Activated B cell treated with CpG ODN at 0.5 μM for 24 hours (primary cell): ENCODE data around the gene FMOD. TPM values are rescaled to one million over a fixed set of nuclear protein-coding genes. Genes with fewer than 3 reads are reported as not detected.
A peak's percentile ranks its signal among the peaks of the same experiment; 100 is the strongest.

ENCODE experiments used
- ATAC-seq: fragments of 200-7000 bp; cut with Tn5 transposase; one replicate; pipeline ENCODE4 v1.10.0; 2021; ENCODE audit warnings: low read depth, mild to moderate bottlenecking, moderate library complexity
- CTCF ChIA-PET: fragments of 350-600 bp; sonication (Branson Sonifier 250); formaldehyde crosslinking; loops from one replicate; lab custom pipeline; 2021; ENCODE audit warnings: antibody characterized with exemption; lab: Charles Lee
- POLR2A ChIA-PET: fragments of 350-600 bp; sonication (Branson Sonifier 250); formaldehyde crosslinking; loops from one replicate; lab custom pipeline; 2021; ENCODE audit warnings: antibody characterized with exemption; lab: Charles Lee
- DNase-seq: peaks from one replicate; pipeline ENCODE4 v3.0.0; 2022
- H3K27ac Mint-ChIP-seq: one replicate; pipeline ENCODE4 v1.8.0; 2020; ENCODE audit warnings: mixed read lengths
- H3K27me3 Mint-ChIP-seq: one replicate; pipeline ENCODE4 v1.8.0; 2021; ENCODE audit warnings: mixed read lengths
- H3K36me3 Mint-ChIP-seq: one replicate; pipeline ENCODE4 v1.8.0; 2021; ENCODE audit warnings: low read depth, mixed read lengths
- H3K4me1 Mint-ChIP-seq: one replicate; pipeline ENCODE4 v1.8.0; 2021; ENCODE audit warnings: mixed read lengths
- H3K4me3 Mint-ChIP-seq: one replicate; pipeline ENCODE4 v1.8.0; 2020; ENCODE audit warnings: mild to moderate bottlenecking, mixed read lengths
- H3K9me3 Mint-ChIP-seq: one replicate; pipeline ENCODE4 v1.8.0; 2020; ENCODE audit warnings: mixed read lengths
- intact Hi-C: fragments of 100-400 bp; cut with micrococcal nuclease; formaldehyde crosslinking; loops from one replicate; pipeline ENCODE4 v1.15.1; 2024
- total RNA-seq: library from RNA; stranded (reverse); gene quantifications from 2 replicates; pipeline ENCODE4 v1.2.3, GENCODE V29; 2022
- TF ChIP-seq, protein P1 (sequence below): fragments of 200-600 bp; IDR thresholded peaks from one replicate; pipeline ENCODE4 v1.8.0; 2022; ENCODE audit warnings: antibody characterized with exemption, mild to moderate bottlenecking

The FMOD gene
- total RNA-seq, 1 donor from 2014 or later = not detected

DNA sequence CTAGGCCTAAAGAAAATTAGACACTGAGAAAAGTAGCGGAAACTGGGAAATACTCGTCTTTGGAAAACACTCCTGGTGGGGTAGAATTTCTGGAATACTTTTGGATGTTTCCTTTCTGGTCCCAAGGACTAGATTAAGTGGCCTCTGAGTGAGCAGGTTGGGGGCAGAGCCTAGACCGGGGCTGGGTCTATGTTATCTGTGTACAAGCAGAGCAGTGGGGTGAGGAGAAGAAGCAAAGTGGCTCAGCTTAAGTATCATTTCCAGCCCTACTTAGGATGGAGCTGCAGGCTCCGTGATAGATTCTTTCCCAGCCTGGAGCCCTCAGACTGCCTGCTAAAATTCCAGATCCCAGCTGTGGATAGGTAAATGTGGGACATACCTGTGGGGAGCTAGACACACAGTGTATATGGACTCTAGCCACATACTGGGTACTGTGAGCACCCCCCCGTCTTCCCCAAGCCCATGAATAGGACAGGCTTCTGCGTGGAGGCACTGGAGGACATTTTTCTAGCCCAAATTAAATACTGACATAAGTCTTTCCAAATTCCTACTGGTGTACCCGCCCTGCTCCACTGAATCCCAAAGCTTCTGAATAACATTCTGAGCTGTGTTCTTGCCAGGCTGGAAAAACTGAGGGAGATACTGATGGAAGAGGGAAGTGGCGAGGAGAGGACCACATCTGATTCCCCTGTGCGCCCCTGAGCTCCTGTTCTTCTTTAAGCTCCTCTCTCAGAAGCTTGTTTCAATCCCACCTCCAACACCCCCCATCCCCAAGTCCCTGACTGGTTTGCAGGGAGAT is 6.8 kb downstream of the FMOD start:
- Mint-ChIP-seq H3K9me3 (no peaks in the 10 kb centered on the region), H3K36me3 (no peaks in the 10 kb centered on the region), H3K4me1 (peaks cover 11% of the 10 kb centered on the region), H3K4me3 (no peak overlapping the region), H3K27me3 (peaks cover 17% of the 10 kb centered on the region), H3K27ac (no peak overlapping the region)
- TF ChIP-seq, protein P1, sequence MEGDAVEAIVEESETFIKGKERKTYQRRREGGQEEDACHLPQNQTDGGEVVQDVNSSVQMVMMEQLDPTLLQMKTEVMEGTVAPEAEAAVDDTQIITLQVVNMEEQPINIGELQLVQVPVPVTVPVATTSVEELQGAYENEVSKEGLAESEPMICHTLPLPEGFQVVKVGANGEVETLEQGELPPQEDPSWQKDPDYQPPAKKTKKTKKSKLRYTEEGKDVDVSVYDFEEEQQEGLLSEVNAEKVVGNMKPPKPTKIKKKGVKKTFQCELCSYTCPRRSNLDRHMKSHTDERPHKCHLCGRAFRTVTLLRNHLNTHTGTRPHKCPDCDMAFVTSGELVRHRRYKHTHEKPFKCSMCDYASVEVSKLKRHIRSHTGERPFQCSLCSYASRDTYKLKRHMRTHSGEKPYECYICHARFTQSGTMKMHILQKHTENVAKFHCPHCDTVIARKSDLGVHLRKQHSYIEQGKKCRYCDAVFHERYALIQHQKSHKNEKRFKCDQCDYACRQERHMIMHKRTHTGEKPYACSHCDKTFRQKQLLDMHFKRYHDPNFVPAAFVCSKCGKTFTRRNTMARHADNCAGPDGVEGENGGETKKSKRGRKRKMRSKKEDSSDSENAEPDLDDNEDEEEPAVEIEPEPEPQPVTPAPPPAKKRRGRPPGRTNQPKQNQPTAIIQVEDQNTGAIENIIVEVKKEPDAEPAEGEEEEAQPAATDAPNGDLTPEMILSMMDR = no peak
- ChIA-PET CTCF (interaction anchor here (1.6 to 16.5 kb wide), 4 partner anchors 12 to 143 kb away, joined by 7 to 525 read pairs (median 200); no protein-coding TSS in a partner anchor), POLR2A (interaction anchor here (0.6 kb wide), 1 partner anchor 17 kb away, joined by 3 read pairs; no protein-coding TSS in a partner anchor)
- intact Hi-C loops = no loop called here
- DNase-seq (no peak), ATAC-seq (no peak)

DNA sequence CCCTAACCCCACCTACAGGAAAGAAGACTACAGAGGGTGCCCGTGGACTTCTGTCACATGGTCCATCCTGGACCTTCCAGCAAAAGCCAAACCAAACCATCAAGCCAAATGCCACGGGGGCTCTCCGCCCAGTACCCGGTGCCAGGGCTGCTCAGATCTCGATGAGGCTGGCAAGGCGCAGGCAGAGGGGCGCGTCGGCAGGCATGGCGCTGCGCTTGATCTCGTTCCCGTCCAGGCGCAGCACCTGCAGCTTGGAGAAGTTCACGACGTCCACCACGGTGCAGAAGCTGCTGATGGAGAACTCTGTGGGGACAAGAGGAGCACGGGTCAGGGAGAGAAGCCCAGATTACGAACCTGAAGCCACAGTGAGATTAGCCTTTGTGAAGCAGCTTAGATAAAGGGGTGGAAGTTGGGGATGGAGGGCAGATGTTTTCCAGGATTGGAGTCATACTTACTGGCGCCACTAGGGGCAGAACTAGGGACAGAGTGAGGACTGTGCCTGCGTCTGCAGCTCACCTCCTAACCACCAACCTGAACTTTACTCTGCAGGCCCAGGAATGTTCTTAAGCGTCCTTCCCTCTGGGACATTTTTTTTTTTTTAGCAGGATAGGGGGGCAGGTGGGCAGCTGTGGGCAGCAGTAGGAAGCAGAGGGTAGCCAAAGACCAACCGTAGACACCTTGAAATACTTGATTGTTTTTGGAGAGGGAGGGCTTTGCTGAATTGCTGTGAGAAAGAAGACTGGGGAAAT is 8.6 kb downstream of the FMOD start:
- peak; percentile 63 for ATAC-seq
- Mint-ChIP-seq H3K27me3 (peaks cover 17% of the 10 kb centered on the region), H3K4me3 (no peak overlapping the region), H3K27ac (no peak overlapping the region), H3K36me3 (no peaks in the 10 kb centered on the region), H3K9me3 (no peaks in the 10 kb centered on the region), H3K4me1 (peaks cover 16% of the 10 kb centered on the region)
- CTCF ChIA-PET = interaction anchor here (0.8 to 16.5 kb wide), 20 partner anchors 9 to 359 kb away, joined by 3 to 525 read pairs (median 10); partner anchors contain the start of gene BTG2
- POLR2A ChIA-PET = interaction anchor here (0.7 to 11.5 kb wide), 6 partner anchors 14 to 146 kb away, joined by 3 to 194 read pairs (median 10); partner anchors contain the start of gene BTG2
- intact Hi-C loops = no loop called here
- no peak for DNase-seq
- TF ChIP-seq, protein P1 = peak; percentile 18

DNA sequence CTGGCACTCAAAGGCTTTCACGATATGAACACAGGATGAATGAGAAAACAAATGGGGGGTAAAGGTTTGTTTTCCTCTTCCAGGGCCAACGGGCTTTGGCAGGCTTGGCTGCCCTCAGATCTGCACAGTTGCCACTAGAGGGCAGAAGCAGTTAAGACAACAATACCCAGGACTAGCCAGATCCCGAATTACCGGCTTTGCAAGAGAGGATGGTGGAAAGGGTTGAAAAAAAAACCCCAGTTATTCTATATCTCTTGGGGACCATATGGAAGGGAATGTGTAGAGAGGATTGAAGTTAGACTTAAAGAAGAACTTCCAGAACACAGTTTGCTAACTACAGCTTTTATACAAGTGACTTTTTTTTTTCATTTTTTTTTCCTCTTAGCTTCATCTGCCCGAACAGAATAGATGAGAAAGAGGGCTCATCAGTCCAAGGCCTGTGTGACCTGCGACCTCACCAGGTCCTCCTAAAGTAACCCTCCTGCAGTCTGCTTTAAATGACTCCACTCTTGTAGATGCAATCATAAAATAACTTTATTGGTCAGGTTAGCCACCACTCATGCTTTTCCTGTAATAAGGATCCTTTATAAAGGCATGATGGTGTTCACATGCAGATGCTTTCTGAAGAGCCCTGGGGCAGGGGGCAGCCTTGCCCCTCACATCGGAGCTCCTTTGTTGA is 10.7 kb downstream of the FMOD start:
- H3K4me3 Mint-ChIP-seq = no peak overlapping the region
- H3K9me3 Mint-ChIP-seq = no peaks in the 10 kb centered on the region
- ChIA-PET POLR2A (interaction anchor here (0.6 to 11.5 kb wide), 8 partner anchors 14 to 148 kb away, joined by 3 to 194 read pairs (median 33); partner anchors contain the start of gene BTG2), CTCF (interaction anchor here (0.6 to 16.5 kb wide), 27 partner anchors 9 to 374 kb away, joined by 3 to 525 read pairs (median 5); partner anchors contain the start of genes BTG2 and OPTC)
- H3K27me3 Mint-ChIP-seq = peaks cover 17% of the 10 kb centered on the region
- intact Hi-C loops = loop anchor here (1.0 to 2.0 kb wide), 5 partner anchors 41 to 362 kb away; no protein-coding TSS in a partner anchor
- no peaks in the 10 kb centered on the region for H3K36me3 Mint-ChIP-seq
- DNase-seq = no peak
- peak; percentile 73 for ATAC-seq
- H3K4me1 Mint-ChIP-seq = peaks cover 21% of the 10 kb centered on the region
- TF ChIP-seq, protein P1 = peak; percentile 35
- H3K27ac Mint-ChIP-seq = no peak overlapping the region

DNA sequence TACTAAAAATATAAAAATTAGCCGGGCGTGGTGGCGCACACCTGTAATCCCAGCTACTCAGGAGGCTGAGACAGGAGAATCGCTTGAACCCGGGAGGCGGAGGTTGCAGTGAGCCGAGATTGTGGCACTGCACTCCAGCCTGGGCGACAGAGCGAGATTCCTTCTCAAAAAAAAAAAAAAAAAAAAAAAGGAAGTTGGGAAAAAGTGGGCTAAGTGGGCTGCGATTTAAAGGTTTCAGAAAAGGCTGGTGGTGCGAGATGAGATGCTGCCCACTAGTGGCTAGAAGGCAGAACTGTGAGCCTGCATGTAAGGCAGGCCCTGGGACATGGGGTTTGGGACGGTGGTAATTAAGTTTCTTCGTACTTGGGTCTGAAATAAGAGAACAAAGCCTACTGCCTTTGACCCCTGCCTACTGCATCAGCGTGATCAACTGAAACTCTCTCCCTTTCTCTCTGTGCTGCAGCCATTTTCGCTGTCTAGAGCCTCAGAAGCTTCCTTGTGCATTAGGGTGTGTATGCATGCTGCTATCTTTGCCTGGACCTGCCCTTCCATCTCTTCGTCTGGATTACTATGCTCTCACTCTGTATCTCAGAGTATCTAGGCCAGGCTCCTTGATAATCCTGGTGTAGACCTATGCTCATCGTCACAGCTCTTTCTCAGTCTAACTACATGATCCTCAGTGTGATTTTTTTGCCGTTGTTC is 12.4 kb downstream of the FMOD start:
- TF ChIP-seq, protein P1 = no peak
- POLR2A ChIA-PET = interaction anchor here (0.6 to 11.5 kb wide), 14 partner anchors 13 to 530 kb away, joined by 3 to 194 read pairs (median 8); partner anchors contain the start of genes BTG2 and KDM5B
- H3K4me3 Mint-ChIP-seq = no peak overlapping the region

More for the DNA sequence above, 12.4 kb downstream of the FMOD start:
- intact Hi-C loops = loop anchor here (1.0 kb wide), 5 partner anchors 11 to 71 kb away; partner anchors contain the start of gene BTG2
- Mint-ChIP-seq H3K27me3 (peaks cover 12% of the 10 kb centered on the region), H3K36me3 (no peaks in the 10 kb centered on the region), H3K4me1 (peaks cover 21% of the 10 kb centered on the region), H3K9me3 (no peaks in the 10 kb centered on the region), H3K27ac (peak overlapping the region; percentile 12)
- CTCF ChIA-PET = interaction anchor here (0.7 to 16.5 kb wide), 14 partner anchors 11 to 363 kb away, joined by 3 to 525 read pairs (median 12); partner anchors contain the start of gene BTG2
- DNase-seq (peak; percentile 44), ATAC-seq (peak; percentile 82)
